CMK (cell line): ENCODE results near the gene NEDD8.
A peak's percentile ranks its signal among the peaks of the same experiment; 100 is the strongest.

Experiments
- DNase-seq: peaks from one replicate; pipeline ENCODE4 v3.0.0-alpha.2; 2010; ENCODE audit warnings: low read depth

Gene NEDD8

GRCh38 chr14:24196071-24197055, 35.8 kb downstream of the NEDD8 start:
- DNase-seq, result no peak

GRCh38 chr14:24195186-24196070, 36.7 kb downstream of the NEDD8 start, which contains the start of gene TM9SF1:
Gene TM9SF1 (minus strand): TSS chr14:24195441. CDS start chr14:24195019, 422 bp downstream.
- DNase-seq, result peak; percentile 60

- DNase-seq, result no peak
Measured at GRCh38 chr14:24194873-24195185, 37.3 kb downstream of the NEDD8 start.

GRCh38 chr14:24194186-24194872, 37.8 kb downstream of the NEDD8 start:
- no peak for DNase-seq

GRCh38 chr14:24192933-24193332, 39.2 kb downstream of the NEDD8 start:
- no peak for DNase-seq

- DNase-seq, result no peak
Measured at GRCh38 chr14:24190416-24190815, 41.8 kb downstream of the NEDD8 start.

GRCh38 chr14:24189460-24189859, 42.7 kb downstream of the NEDD8 start:
- DNase-seq, result no peak

GRCh38 chr14:24189059-24189375, 43.1 kb downstream of the NEDD8 start:
- no peak for DNase-seq

GRCh38 chr14:24188251-24189058, 43.7 kb downstream of the NEDD8 start, which contains the start of gene IPO4:
Gene IPO4 (minus strand): TSS chr14:24188816. CDS start chr14:24188787, 29 bp downstream.
- DNase-seq, result peak; percentile 85

GRCh38 chr14:24187539-24187915, 44.6 kb downstream of the NEDD8 start:
- no peak for DNase-seq

- no peak for DNase-seq
Measured at GRCh38 chr14:24186831-24187538, 45.2 kb downstream of the NEDD8 start.

- no peak for DNase-seq
Measured at GRCh38 chr14:24185741-24186140, 46.4 kb downstream of the NEDD8 start.

- no peak for DNase-seq
Measured at GRCh38 chr14:24185026-24185425, 47.1 kb downstream of the NEDD8 start.

GRCh38 chr14:24184104-24184970, 47.8 kb downstream of the NEDD8 start:
- DNase-seq, result no peak

GRCh38 chr14:24183014-24183481, 49.1 kb downstream of the NEDD8 start:
- no peak for DNase-seq

- no peak for DNase-seq
Measured at GRCh38 chr14:24182110-24182882, 49.9 kb downstream of the NEDD8 start.

GRCh38 chr14:24181371-24182077, 50.6 kb downstream of the NEDD8 start:
- DNase-seq, result no peak
